ENCODE data around the gene STXBP1.

The STXBP1 gene

GRCh38 chr9:127731938-127732337 lies 119.9 kb downstream of the STXBP1 start:
- no peak for DNase-seq (ENCODE audit: low read depth in 2 of 2, low spot score in 1 of 2)

- no peak for DNase-seq (ENCODE audit: low read depth in 2 of 2, low spot score in 1 of 2)
These were observed 120.4 kb downstream of the STXBP1 start for GRCh38 chr9:127732444-127732843.

GRCh38 chr9:127733614-127734013 lies 121.5 kb downstream of the STXBP1 start:
- no peak for DNase-seq (ENCODE audit: low read depth in 2 of 2, low spot score in 1 of 2)

GRCh38 chr9:127734247-127734746 lies 122.2 kb downstream of the STXBP1 start:
- no peak for DNase-seq (ENCODE audit: low read depth in 2 of 2, low spot score in 1 of 2)

- DNase-seq (ENCODE audit: low read depth in 2 of 2, low spot score in 1 of 2): peak; percentile 94 to 97
These were observed 122.9 kb downstream of the STXBP1 start, which contains the start of gene TOR2A for GRCh38 chr9:127734747-127735529. Gene TOR2A (minus strand): TSS chr9:127735294. CDS start chr9:127735270, 24 bp downstream.

- no peak for DNase-seq (ENCODE audit: low read depth in 2 of 2, low spot score in 1 of 2)
These were observed 123.6 kb downstream of the STXBP1 start for GRCh38 chr9:127735530-127736185.

GRCh38 chr9:127738666-127739065 lies 126.6 kb downstream of the STXBP1 start:
- DNase-seq (ENCODE audit: low read depth in 2 of 2, low spot score in 1 of 2): no peak

- no peak for DNase-seq (ENCODE audit: low read depth in 2 of 2, low spot score in 1 of 2)
These were observed 127.7 kb downstream of the STXBP1 start for GRCh38 chr9:127739614-127740330.

GRCh38 chr9:127741831-127742434 lies 129.9 kb downstream of the STXBP1 start:
- no peak for DNase-seq (ENCODE audit: low read depth in 2 of 2, low spot score in 1 of 2)
